ENCODE measurements around the gene PHF13.
"Not testable (repeated sequence)": the region's sequence is repeated elsewhere in the genome, so short reads cannot be mapped to it uniquely, and the experiment has no call there.

Gene PHF13

DNA sequence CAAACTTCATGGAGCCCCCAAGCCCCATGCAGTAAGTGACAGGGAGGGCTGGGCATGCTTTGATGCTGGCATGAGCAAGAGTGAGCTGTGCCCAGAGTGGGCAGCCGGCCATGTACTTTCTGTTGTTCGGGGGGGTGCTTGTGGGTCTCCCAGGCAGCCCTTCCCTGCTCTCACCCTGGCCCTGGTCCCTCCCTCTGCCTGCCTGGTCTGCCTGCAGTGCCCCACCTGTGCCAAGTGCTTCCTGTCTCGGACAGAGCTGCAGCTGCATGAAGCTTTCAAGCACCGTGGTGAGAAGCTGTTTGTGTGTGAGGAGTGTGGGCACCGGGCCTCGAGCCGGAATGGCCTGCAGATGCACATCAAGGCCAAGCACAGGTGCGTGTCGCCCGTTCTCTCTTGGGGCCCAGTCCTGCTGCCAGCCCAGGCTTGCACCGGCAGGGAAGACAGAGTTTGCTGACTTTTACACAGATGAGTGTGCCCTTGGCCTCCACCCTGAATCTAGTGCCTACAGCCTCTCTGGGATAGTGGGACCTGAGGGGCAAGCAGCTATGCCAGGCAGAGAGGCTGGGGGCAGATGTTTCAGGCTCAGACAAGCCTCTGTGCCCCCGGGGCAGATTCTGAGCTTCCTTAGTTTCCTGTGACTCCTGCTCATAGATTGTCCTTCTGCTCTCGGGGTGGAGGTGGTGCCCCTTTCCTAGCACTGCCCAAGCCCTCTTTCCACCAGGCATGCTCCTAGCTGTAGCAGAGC, 26.1 kb upstream of the PHF13 start:
- no peak for DNase-seq (ENCODE audit: low spot score)

DNA sequence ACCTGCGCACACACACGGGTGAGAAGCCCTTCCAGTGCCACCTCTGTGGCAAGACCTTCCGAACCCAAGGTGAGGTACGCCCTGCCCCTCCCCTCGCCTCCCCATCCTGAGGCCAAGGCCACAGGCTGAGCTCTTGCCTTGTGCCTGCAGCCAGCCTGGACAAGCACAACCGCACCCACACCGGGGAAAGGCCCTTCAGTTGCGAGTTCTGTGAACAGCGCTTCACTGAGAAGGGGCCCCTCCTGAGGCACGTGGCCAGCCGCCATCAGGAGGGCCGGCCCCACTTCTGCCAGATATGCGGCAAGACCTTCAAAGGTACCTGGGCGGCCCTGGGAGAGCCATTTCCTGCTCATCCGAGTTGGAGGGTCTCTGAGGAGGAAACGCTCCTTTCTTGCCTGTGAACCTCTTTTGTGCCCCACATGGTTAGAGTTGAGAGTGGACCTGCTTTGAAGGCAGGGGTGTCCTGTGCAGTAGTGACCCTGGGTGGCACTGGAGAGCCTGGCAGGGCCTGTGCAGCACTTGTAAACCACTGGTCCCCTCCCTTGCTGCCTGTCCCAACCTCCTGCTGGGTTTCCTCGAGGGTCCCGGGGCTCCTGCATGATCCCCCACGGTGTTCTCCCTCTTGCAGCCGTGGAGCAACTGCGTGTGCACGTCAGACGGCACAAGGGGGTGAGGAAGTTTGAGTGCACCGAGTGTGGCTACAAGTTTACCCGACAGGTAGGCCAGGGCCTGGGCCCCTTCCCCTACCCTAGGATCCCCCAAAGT, 25.2 kb upstream of the PHF13 start:
- no peak for DNase-seq (ENCODE audit: low spot score)

DNA sequence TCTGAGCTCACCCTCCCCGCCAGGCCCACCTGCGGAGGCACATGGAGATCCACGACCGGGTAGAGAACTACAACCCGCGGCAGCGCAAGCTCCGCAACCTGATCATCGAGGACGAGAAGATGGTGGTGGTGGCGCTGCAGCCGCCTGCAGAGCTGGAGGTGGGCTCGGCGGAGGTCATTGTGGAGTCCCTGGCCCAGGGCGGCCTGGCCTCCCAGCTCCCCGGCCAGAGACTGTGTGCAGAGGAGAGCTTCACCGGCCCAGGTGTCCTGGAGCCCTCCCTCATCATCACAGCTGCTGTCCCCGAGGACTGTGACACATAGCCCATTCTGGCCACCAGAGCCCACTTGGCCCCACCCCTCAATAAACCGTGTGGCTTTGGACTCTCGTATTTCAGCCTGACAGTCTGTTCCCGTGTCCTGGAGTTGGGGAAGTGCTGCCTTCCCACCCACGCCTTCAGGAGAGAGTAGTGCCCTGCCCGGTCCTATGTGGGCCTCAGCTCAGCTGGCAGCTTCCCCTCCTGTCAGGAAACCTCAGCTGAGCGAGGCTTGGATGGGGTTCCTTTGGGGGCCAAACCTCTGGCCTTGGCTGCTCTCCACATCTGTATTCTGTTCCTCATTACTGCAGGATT, 24.5 kb upstream of the PHF13 start:
- DNase-seq (ENCODE audit: low spot score) = no peak

DNA sequence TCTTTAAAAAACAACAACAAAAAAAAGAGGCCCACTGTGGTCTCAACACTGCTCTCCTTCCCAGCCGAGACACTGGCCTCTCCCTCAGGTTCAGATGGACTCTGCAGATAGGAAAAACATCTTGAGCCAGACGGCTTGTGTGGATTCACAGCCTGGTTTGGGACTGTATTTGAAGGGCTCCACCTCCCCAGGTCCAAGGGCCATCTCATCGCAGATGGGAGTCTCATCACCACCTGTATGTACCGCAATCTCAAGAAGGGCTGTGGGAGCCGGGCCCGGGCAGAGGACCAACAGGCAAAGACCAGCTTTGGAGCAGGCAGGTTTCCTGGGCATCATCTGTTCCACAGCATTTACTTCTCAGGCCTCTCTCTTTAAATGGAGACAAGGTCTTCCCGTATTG, 23.5 kb upstream of the PHF13 start:
- no peak for DNase-seq (ENCODE audit: low spot score)

DNA sequence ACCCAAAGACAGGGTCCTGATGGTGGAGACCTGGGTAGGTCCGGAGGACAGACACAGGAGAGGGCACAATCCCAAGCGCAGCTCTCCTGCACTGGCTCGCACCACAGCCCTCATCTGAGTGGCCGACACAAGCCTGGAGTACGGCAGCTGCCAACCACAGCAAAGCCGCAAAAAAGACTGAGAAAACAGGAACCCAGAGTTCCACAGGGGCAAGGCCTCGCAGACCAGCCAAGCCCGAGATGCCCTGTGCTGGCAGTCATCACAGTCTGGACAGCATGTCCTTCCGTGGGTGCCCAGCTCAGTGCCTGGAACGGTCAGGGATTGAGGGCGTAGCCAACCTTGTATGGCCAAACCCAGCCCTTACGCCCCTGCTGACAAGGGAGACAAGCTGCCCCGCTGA, 22.3 kb upstream of the PHF13 start:
- no peak for DNase-seq (ENCODE audit: low spot score)

DNA sequence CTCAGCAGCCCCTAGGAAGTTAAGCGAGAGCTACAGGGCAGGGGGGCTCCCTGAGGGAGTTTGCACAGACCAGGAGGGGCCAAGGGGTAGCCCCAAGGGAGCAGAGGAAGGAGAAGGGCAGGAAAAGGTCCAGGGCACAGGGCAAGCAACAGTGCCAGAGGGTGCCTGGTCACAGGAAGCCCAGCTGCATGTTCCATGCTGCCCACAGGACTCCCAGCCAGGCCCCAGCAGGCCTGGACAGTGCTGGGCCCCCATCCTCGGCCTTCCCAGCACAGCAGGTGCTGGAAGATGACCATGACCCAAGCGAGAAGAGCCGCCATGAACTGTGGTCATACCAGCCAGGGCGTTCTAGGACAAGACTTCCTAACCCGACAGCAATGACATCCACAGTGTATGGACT, 21.9 kb upstream of the PHF13 start:
- no peak for DNase-seq (ENCODE audit: low spot score)

DNA sequence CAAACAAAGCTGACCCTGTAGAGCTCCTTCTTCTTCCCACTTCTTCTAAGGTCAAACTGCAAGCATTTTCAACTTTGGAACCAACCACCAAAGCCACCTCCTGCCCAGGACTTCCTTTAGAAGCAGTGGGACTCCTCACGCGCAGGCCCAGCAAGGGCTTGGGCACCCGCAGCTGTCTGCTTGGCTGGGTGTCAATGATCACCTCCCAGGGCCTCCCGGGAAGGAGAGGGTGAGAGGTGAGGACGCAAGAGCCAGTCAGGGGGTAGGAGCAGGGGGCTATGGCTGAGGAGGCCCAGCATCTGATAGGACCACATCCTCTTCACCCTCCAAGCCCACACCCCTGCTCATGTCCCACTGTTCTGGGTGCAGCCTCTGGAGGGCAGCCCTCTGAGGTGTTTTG, 21.1 kb upstream of the PHF13 start:
- no peak for DNase-seq (ENCODE audit: low spot score)

DNA sequence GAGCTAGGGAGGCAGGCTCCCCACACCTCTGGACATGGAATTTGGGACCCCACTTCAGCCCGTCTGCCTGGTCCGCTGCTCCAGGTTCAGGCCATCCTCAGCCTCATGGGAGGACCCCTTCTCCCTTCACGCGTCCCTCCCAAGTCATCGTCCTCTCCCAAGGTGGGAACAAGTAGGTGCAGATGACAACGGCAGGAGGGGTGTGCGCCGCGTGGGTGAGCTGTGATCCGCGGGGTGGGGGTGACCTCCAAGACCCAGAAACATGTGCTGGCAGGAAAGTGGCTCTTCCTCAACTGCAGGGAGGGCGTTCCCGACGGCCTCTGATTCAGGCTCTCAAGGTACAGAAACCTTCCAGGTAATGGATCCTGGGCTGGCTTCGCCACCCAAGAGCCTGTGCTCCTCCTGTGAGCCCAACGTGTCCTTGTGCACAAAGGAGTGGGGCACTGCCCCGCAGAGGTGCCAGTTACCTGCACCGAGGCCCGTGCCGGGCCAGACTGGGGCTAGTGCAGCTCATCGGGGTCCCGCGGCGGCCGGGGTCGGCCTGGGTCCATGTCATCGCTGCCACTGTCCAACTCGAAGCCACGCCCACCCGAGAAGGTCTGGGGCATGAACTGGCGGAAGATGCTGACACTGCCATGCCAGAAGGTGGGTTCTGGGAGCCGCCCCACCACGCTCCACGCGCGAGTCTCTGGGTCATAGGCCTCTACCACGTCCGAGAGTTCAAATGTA, 20.5 kb upstream of the PHF13 start:
- DNase-seq (ENCODE audit: low spot score) = no peak

DNA sequence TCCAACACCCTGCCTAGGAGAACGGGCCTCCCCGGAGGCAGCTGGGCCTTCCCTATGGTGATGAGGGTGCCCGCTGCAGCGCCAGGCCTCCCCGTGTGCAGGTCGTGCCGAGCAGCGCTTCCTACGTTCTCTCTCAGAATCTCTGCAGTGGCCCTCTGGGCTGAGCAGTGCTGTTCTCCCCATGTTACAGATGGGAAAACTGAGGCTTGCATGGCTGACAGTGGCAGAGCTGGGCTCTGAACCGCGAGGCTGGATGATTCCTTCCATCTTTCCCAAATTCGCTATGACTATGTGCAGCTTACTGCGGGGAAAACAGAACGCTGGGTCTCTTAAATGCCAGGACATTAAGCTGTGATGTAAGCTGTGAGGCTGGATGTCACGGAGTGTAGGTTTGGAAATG, 19.7 kb upstream of the PHF13 start:
- DNase-seq (ENCODE audit: low spot score) = no peak

DNA sequence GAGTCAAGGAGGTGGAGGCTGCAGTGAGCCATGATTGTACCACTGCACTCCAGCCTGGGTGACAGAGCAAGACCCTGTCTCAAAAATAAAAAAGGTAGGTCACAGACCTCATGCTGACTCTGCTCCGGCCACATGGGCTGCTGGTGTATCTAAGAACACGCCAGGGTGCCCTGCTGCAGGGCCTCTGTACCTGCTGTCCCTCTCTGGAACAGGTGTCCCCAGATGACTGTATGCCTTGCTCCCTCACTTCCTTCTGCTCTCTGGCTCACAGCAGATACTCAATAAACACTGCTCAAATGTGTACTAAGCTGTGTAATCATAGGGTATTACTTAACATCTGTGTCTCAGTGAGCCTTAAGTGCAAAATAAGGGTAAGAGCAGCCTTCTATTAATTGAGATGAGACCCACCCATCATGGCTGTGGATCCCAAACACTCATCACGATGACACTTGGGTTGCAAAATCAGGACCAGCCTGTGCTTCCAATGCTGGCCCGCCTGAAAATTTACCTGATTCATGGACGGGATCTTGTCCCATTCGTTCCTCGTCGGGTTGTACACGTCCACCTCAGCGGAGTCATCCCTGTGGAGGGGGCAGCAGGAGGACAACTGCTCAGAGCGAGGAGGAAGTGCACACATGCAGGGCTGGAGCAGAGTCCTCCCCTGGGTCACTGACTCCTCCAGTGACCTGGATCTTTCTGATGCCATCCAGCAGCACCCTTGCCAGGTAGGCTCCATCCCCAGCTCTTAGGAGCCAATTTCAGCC, 18.4 kb upstream of the PHF13 start:
- DNase-seq (ENCODE audit: low spot score) = no peak

DNA sequence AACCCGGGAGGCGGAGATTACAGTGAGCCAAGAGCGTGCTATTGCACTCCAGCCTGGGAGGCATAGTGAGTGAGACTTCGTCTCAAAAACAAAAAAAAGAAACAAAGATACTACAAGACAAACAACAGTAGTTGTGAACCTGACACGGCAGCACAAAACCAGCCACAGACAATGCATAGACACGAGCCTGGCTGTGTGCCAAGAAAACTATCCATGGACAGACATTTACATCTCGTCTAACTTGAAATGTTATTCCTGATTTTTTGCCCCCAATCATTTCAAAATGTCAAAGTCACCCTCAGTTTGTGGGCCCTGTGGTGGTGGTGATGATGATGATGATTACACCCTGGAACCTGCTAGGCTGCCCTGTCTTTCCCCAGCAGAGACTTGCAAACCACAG, 17.2 kb upstream of the PHF13 start:
- DNase-seq (ENCODE audit: low spot score) = no peak

DNA sequence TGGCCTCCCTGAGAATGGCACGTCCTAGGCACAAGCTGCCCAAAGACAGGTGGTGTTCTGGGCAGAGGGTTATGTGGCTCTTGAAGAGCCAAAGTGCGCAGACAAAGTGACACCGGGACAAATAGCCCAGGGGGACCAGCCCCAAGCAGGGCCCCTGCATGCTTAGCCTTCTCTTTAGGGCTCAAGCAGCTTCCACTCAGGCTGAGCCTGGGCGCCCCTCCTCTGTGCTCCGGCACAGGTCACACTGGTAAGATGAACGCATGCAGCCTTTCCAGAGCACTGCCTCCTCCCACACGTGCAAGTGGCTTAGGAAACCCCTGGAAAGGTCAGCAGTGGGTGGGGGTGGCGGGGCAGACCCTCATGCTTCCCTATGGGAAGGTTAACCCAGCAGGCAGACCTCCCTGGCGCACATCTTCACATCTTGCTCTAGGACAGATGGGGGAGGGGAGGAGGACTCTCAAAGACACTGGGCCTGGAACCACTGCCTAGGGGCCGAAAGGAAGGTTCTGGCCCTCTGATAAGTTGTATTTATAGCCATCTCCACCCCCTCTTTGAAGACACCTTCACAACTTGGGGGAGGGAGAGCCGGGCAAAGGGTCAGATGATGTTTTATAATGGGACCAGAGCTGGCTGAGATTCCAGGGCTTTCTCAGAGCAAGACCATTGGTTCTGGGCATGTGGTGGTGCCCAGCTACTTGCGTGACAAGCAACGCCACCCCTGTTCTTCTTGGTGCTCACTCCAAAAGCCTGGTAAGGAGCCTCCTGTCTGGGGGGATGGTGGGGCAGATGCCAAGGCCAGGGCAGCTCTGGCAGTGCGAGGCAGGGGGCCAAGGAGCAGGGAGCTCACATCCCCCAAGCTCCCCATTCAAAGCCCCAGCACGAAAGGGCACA, 16.4 kb upstream of the PHF13 start:
- DNase-seq (ENCODE audit: low spot score) = no peak

DNA sequence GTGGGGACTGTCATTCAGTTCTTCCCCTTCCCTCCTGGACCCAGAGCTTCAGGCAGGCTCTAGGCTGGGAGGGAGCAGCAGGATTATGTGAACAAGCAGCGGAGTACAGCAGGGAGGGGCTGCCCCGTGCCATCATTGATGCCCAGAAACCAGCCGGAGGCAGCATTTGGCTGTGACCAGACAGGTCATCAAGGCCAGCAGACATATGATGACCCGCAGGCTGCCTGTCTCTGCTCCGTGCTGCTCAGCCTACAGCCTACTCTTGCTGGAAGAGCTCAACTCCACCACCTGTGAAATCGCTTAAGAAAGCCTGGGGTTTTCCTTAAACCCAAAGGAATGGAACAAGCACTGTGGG, 15.8 kb upstream of the PHF13 start:
- no peak for DNase-seq (ENCODE audit: low spot score)

DNA sequence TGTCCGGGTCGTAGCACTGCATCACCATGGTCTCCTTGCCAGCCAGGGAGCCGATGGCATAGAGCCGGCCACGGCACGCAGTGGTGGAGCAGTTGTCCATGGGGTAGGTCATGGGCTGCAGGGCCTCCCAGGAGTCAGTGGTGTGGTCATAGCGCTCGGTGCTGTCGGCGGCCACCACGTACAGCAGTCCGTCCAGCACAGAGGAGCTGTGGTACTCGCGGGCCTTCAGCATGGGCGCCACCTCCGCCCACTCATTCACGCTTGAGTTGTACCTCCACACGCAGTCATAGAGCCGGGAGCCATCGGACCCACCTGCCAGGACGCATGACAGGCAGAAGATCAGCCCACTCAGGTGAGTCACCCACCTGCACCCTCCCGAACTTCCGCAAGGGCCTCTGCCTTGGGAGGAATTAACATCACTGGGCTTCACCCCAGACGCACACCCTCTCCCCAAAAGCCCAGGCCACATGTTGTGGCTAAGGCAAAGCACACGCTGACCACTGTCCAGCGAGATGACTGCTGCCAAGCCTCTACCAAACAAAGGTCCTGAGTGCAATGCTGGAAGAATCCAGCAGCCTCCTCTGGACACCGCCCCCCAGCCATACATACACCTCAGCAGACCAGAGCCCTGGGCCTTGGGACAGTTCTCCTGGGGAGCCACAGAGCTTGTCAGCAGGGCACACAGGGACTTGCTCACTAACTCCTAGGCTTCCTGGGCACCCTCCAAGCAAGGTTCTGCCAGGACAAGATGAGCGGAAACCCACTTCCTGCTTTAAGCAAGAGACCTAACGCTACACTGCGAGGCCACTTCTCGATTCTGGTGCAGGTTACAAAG, 14.2 kb upstream of the PHF13 start:
- no peak for DNase-seq (ENCODE audit: low spot score)

DNA sequence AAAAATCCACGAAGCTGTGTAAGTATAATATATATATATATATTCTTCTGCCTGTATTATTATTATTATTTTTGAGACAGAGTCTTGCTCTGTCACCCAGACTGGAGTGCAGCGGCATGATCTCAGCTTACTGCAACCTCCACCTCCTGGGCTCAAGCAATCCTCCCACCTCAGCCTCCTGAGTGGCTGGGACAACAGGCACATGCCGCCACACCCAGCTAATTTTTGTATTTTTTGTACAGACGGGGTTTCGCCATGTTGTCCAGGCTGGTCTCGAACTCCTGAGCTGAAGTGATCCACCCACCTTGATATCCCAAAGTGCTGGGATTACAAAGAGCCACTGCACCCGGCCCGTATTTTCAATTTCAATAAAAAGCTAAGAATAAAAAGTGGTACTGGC, 13.5 kb upstream of the PHF13 start:
- not testable (repeated sequence) for DNase-seq (ENCODE audit: low spot score)

DNA sequence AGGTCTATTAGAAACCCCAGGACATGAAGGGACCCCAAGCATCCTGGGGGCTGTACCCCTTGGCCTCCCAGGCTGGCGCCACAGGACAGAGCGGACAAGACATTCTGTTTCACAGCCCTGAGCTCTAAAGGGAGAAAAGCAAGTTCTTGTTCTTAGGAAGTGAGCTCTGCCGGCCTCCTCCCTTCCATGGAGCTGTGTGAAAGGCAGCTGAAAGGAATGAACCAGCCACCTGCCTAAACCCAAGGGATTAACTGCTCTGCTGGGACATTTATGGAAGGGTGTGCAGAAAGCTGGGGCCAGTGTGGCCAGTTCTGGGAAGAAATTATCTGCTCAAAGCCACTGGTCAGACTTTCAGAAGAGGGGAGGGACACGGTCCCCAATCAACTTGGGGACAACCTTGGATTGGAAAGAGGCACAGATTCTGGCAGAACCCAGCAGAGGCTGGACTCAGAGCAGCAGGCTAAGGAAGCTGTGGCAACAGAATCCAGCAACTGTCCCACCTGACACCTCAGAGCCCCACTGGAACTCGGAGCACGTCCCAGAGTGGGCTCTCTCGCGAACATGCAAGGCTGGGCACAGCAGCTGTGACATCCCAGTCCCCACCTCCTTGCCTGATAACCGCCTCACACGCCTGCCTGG, 13.0 kb upstream of the PHF13 start:
- no peak for DNase-seq (ENCODE audit: low spot score)

DNA sequence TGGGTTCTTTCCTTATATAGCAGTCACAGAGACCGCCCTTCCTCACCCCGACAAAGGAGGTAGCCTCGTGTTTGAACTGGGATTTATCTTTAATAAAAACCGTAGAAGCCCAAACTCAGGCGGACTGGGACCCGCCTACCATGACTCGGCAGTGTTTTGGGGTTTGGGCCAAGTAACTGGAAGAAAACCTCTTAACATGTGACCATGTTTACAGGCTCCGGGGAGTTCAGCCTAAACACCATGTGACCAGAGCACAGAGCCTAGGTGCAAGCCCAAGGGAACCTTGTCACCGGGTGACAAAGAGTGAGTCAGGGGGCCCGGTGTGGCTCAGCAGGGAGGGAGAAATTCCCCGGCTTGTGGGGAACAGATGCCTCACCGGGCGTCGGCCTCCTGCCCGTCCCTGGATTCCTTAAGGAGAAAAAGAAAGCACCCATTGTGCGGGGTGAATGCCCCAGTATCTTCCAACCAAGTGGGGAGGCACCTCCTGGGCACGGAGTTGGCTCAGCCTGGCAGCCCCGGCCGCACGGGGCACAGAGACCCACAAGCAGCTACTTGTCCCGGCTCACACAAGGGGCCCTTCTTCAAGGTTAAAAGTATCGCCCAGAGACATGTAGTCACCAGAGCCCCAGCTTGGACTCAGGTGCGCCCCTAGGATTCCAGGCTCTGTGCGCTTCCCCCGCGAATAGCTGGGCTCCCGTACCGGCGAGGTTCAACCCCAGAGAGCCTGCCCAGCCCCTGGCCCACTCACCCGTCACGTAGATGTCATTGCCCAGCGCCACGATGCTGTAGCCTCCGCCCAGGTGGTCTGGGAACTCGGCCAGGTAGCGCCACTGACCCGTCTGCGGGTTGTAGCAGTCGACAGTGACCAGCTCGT, 12.2 kb upstream of the PHF13 start:
- DNase-seq (ENCODE audit: low spot score) = peak; percentile 90

DNA sequence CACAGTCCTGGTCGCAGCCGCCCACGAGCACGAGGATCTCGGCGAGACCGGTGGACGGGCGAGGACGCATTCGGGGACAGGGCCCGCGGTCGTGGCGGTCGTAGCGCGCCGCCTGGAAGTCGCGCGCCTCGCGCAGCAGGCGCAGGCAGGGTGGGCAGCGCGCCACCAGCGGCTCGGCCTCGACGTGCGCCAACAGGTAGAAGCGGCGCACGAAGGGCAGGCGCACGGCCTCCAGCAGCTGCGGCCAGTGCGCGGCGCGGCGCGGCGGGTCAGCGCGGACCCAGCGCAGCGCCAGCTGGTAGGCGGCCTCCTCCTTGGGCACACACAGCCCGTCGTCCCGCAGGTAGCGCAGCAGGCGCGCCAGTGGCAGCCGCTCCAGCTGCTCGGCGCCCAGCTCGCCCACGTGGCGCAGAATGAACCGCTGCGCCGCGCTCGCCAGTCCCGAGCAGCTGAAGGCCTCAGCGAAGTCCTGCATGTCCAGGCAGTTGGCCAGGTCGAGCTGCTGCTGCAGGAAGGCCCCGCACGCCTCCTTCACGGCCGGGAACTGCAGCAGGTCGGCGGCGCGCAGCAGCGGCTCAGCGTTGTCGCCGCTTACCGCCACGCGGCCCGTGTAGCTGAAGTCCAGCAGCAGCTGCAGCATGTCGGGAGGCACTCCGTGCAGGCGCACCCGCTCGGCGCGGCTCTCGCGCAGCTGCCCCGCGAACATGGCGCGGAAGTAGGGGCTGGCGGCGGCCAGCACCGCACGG, 11.4 kb upstream of the PHF13 start:
- DNase-seq (ENCODE audit: low spot score) = no peak

Measured in GM03348 (cell line).